ENCODE measurements around the gene UTS2R.
"Not testable (repeated sequence)": the region's sequence is repeated elsewhere in the genome, so short reads cannot be mapped to it uniquely, and the experiment has no call there.

Gene UTS2R

DNA sequence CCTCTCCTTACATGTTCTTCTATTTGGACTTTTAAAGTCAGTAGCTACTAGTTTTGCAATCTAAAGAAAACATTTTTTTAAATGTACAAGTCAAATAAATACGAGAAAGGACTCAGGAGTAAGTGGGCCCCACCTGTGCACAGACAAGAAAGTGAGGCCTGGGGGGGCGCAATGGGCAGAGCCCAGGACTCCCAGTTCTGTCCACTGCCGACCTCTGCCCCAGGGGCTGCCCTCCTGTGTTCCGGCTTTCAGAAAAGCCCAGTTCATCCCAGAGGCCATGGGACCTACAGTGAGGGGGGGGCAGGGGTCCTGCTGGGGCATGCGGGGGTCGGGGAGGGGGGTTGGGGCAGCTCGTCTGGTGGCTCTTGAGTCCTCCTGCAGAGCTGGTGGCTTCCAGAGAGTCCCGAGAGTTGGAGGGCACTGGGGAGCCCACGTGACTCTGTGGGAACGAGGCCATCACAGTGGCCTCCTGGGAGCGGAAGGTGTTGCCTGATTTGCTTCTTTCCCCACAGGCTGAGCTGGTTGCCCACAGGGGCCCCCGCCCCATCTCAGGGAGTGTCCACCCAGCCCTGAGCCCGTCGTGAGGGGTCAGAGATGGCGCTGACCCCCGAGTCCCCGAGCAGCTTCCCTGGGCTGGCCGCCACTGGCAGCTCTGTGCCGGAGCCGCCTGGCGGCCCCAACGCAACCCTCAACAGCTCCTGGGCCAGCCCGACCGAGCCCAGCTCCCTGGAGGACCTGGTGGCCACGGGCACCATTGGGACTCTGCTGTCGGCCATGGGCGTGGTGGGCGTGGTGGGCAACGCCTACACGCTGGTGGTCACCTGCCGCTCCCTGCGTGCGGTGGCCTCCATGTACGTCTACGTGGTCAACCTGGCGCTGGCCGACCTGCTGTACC is 2.4 kb downstream of the UTS2R start:
- TF ChIP-seq, protein P1, sequence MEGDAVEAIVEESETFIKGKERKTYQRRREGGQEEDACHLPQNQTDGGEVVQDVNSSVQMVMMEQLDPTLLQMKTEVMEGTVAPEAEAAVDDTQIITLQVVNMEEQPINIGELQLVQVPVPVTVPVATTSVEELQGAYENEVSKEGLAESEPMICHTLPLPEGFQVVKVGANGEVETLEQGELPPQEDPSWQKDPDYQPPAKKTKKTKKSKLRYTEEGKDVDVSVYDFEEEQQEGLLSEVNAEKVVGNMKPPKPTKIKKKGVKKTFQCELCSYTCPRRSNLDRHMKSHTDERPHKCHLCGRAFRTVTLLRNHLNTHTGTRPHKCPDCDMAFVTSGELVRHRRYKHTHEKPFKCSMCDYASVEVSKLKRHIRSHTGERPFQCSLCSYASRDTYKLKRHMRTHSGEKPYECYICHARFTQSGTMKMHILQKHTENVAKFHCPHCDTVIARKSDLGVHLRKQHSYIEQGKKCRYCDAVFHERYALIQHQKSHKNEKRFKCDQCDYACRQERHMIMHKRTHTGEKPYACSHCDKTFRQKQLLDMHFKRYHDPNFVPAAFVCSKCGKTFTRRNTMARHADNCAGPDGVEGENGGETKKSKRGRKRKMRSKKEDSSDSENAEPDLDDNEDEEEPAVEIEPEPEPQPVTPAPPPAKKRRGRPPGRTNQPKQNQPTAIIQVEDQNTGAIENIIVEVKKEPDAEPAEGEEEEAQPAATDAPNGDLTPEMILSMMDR (IDR thresholded peaks at IDR 0.05; ENCODE audit: low read depth, low read length, missing control alignments) = no peak
- DNase-seq = no peak
- in situ Hi-C loops (cut with HindIII; ENCODE audit: low pct_ligation_motif_present, low sequenced_read_pairs) = no loop called here
- H3K27me3 ChIP-seq (replicated peaks) = peaks cover 52% of the 10 kb centered on the region
- H3K4me3 ChIP-seq (ENCODE audit: low read depth, low read length) = no peak overlapping the region
- H3K27ac ChIP-seq = no peak overlapping the region
- H3K36me3 ChIP-seq (replicated peaks) = no peaks in the 10 kb centered on the region

DNA sequence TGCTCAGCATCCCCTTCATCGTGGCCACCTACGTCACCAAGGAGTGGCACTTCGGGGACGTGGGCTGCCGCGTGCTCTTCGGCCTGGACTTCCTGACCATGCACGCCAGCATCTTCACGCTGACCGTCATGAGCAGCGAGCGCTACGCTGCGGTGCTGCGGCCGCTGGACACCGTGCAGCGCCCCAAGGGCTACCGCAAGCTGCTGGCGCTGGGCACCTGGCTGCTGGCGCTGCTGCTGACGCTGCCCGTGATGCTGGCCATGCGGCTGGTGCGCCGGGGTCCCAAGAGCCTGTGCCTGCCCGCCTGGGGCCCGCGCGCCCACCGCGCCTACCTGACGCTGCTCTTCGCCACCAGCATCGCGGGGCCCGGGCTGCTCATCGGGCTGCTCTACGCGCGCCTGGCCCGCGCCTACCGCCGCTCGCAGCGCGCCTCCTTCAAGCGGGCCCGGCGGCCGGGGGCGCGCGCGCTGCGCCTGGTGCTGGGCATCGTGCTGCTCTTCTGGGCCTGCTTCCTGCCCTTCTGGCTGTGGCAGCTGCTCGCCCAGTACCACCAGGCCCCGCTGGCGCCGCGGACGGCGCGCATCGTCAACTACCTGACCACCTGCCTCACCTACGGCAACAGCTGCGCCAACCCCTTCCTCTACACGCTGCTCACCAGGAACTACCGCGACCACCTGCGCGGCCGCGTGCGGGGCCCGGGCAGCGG is 3.2 kb downstream of the UTS2R start:
- TF ChIP-seq, protein P1 (IDR thresholded peaks at IDR 0.05; ENCODE audit: low read depth, low read length, missing control alignments) = no peak
- H3K4me3 ChIP-seq (ENCODE audit: low read depth, low read length) = no peak overlapping the region
- peaks cover 49% of the 10 kb centered on the region for H3K27me3 ChIP-seq (replicated peaks)

DNA sequence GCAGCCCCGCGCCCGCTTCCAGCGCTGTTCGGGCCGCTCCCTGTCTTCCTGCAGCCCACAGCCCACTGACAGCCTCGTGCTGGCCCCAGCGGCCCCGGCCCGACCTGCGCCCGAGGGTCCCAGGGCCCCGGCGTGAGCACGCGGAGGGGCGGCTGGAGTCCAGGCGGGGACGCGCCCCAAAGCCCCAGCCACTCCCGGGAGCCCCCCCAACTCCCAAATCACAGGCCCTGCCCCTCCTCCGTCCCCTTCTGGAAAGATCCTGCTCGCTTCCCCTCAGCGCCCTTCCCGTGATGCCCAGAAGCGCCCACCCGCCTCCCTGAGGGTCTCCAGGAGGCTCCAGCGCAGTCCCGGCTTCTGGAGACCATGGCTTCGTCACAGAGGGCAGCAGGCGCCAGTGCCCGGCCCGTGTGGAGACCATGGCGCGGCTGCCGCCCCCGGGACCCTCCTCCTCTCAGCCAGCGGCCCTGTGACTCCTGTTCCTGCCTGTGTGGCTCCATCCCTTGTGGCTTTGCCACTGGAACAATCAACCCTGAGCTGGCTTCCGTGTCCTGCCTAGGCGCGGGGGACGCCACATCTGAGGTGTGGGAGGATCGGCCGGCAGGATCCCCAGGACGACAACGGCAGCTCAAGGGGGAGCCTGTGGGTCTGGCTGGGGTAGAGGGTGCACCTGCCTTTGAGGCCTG is 3.9 kb downstream of the UTS2R start:
- H3K4me3 ChIP-seq (ENCODE audit: low read depth, low read length) = no peak overlapping the region
- DNase-seq = no peak
- no peak overlapping the region for H3K27ac ChIP-seq
- H3K27me3 ChIP-seq (replicated peaks) = peaks cover 43% of the 10 kb centered on the region
- TF ChIP-seq, protein P1 (IDR thresholded peaks at IDR 0.05; ENCODE audit: low read depth, low read length, missing control alignments) = no peak
- no peaks in the 10 kb centered on the region for H3K36me3 ChIP-seq (replicated peaks)
- in situ Hi-C loops (cut with HindIII; ENCODE audit: low pct_ligation_motif_present, low sequenced_read_pairs) = no loop called here

More for the DNA sequence above, 3.2 kb downstream of the UTS2R start:
- Histone ChIP-seq H3K27ac (no peak overlapping the region), H3K36me3 (replicated peaks) (no peaks in the 10 kb centered on the region)
- in situ Hi-C loops (cut with HindIII; ENCODE audit: low pct_ligation_motif_present, low sequenced_read_pairs) = no loop called here
- no peak for DNase-seq

DNA sequence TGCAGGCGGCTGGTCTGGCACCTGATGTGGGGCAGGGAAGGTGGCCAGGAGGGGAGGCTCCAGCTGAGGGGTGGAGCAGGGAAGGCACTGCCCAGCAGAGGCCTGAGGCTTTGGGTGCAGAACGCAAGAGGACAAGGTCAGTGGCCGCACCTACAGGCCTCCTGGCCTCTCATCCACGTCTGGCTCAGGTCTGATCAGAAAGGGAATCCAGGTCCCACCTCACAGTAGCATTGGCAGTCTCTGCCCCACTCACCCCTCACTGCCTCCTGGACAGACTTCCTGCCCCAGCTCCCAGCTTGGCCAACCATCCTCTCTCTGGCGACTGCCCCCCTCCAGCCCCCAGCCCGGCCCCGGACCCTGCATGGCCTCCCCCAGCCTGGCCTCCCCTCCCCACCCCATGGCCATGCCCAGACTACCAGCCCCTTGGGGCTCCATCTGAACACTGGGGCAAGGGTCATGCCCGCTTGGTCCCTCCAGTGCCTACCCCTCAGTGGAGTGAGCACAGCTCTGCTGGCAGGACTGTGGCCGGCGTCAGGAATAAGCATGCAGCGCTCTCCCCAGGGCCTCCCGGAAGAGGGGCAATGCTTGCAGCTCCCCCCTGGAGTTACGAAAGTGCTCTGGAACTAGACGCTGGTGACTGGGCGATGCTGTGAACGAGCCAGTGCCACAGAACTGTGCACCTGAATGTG is 4.6 kb downstream of the UTS2R start:
- Histone ChIP-seq H3K4me3 (ENCODE audit: low read depth, low read length) (no peak overlapping the region), H3K27ac (no peak overlapping the region), H3K27me3 (replicated peaks) (peaks cover 36% of the 10 kb centered on the region), H3K36me3 (replicated peaks) (no peaks in the 10 kb centered on the region)
- no peak for DNase-seq
- in situ Hi-C loops (cut with HindIII; ENCODE audit: low pct_ligation_motif_present, low sequenced_read_pairs) = no loop called here
- TF ChIP-seq, protein P1 (IDR thresholded peaks at IDR 0.05; ENCODE audit: low read depth, low read length, missing control alignments) = no peak

DNA sequence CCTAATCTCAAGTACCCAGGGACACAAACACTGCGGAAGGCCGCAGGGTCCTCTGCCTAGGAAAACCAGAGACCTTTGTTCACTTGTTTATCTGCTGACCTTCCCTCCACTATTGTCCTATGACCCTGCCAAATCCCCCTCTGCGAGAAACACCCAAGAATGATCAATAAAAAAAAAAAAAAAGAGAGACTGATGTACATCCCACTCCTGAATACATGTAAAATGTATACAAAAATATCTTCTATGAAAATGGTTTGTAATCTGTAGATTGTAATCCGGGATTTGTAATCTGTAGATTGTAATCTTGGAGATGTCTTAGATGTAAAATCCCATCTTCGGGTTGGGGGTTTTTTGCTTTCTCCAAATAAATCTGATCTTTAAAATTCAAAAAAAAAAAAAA is 5.7 kb downstream of the UTS2R start:
- H3K27ac ChIP-seq; in situ Hi-C loops (cut with HindIII; ENCODE audit: low pct_ligation_motif_present, low sequenced_read_pairs); DNase-seq; H3K4me3 ChIP-seq (ENCODE audit: low read depth, low read length); H3K36me3 ChIP-seq (replicated peaks): not testable (repeated sequence)
- peaks cover 25% of the 10 kb centered on the region for H3K27me3 ChIP-seq (replicated peaks)

All from brain microvascular endothelial cell (primary cell).